ENCODE results near the gene SLIT3.
"Not testable (repeated sequence)": the region's sequence is repeated elsewhere in the genome, so short reads cannot be mapped to it uniquely, and the experiment has no call there.

SLIT3 gene

GRCh38 chr5:169142264-169142970 lies 158.5 kb downstream of the SLIT3 start (continued):
- TF ChIP-seq BCL6B (tag by site-specific recombination; IDR thresholded peaks at IDR 0.05) (no peak), ZNF571 (tag by site-specific recombination; IDR thresholded peaks at IDR 0.05) (no peak), ZNF837 (tag by site-specific recombination; IDR thresholded peaks at IDR 0.05) (no peak), ZNF518A (tag by site-specific recombination; conservative IDR thresholded peaks at IDR 0.05; ENCODE audit: low read depth) (no peak), ZNF391 (tag by site-specific recombination; IDR thresholded peaks at IDR 0.05; ENCODE audit: borderline replicate concordance, low read depth) (no peak), CTCF (tag by site-specific recombination; IDR thresholded peaks at IDR 0.05) (0 out of 2 replicates have a peak, but pooled peaks have one; percentile 23), RBAK (tag by site-specific recombination; IDR thresholded peaks at IDR 0.05) (no peak), ZNF529 (tag by site-specific recombination; IDR thresholded peaks at IDR 0.05; ENCODE audit: insufficient replicate concordance) (no peak), MZF1 (tag by site-specific recombination; IDR thresholded peaks at IDR 0.05; ENCODE audit: borderline replicate concordance) (no peak), ZNF335 (tag by site-specific recombination; conservative IDR thresholded peaks at IDR 0.05) (no peak), INSM2 (tag by site-specific recombination; IDR thresholded peaks at IDR 0.05) (no peak), ZNF670 (tag by site-specific recombination; IDR thresholded peaks at IDR 0.05; ENCODE audit: low read depth) (no peak)
- TF ChIP-seq, protein P1, sequence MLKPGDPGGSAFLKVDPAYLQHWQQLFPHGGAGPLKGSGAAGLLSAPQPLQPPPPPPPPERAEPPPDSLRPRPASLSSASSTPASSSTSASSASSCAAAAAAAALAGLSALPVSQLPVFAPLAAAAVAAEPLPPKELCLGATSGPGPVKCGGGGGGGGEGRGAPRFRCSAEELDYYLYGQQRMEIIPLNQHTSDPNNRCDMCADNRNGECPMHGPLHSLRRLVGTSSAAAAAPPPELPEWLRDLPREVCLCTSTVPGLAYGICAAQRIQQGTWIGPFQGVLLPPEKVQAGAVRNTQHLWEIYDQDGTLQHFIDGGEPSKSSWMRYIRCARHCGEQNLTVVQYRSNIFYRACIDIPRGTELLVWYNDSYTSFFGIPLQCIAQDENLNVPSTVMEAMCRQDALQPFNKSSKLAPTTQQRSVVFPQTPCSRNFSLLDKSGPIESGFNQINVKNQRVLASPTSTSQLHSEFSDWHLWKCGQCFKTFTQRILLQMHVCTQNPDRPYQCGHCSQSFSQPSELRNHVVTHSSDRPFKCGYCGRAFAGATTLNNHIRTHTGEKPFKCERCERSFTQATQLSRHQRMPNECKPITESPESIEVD (tag by site-specific recombination; IDR thresholded peaks at IDR 0.05), result peak; percentile 77

DNA sequence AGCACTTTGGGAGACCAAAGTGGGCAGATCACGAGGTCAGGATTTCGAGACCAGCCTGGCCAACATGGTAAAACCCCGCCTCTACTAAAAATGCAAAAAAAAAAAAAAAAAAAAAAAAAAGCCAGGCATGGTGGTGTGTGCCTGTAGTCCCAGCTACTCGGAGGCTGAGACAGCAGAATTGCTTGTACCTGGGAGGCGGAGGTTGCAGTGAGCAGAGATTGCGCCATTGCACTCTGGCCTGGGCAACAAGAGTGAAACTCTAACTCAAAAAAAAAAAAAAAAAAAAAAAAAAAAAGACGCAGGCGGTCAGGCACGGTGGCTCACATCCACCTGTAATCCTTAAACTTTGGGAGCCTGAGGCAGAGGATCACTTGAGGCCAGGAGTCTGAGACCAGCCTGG lies 160.7 kb downstream of the SLIT3 start:
- POLR2A ChIA-PET; H3K4me3 ChIP-seq (ENCODE audit: low read depth, low read length); H3K4me1 ChIP-seq (ENCODE audit: control insufficient read depth, insufficient read depth, low read length); CTCF ChIA-PET; H3K9me3 ChIP-seq (ENCODE audit: control insufficient read depth, insufficient read depth, low read depth, low read length); H3K36me3 ChIP-seq (ENCODE audit: control insufficient read depth in 2 of 2, insufficient read depth in 1 of 2, low read length in 2 of 2); H3K27ac ChIP-seq (ENCODE audit: extremely low read depth, low read depth, low read length): not testable (repeated sequence)
- TF ChIP-seq, protein P2, sequence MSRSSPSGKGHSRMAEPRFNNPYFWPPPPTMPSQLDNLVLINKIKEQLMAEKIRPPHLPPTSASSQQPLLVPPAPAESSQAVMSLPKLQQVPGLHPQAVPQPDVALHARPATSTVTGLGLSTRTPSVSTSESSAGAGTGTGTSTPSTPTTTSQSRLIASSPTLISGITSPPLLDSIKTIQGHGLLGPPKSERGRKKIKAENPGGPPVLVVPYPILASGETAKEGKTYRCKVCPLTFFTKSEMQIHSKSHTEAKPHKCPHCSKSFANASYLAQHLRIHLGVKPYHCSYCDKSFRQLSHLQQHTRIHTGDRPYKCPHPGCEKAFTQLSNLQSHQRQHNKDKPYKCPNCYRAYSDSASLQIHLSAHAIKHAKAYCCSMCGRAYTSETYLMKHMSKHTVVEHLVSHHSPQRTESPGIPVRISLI (tag by site-specific recombination; IDR thresholded peaks at IDR 0.05), result 0 out of 2 replicates have a peak, but pooled peaks have one; percentile 71
